ENCODE data around the gene ARHGAP20.

The ARHGAP20 gene

DNA sequence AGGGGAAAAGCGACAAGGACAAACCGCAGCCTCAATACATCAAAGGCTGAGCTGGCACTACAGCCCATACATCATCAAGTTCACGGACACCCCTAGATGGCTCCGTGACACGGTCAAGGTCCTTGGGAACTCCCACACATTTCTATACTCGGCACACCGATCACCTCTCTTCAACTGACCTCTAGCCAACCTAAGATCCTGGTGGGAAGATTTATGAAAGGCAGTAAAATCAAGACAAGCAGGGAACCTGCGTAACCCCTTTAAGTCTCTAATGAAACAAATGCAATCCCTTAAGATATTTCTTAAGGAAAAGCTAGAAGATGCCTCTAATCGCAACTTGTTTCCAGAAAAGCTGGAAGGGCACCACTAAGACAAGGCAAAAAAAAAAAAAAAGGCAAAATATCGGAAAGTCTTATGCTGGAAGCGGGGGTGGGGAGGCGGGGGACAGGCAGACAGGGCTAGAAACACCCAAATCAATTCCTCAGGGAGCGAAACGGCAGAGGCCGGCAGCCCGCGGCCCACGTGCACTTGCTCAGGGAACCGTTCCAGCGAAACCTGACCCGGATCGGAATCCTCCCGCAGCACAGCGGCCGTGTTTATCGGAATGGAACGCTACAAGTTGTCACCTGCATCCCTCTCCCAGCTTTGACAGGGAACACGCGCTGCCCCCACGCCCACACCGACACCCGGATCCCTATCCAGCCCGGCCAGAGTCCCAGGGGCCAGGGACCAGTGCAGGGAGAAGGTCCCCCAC is 1.4 kb downstream of the ARHGAP20 start:
- in situ Hi-C loops (cut with HindIII; ENCODE audit: low pct_unique_long_range_greater_than_20kb, low sequenced_read_pairs) = no loop called here
- DNase-seq (ENCODE audit: low read depth in 1 of 2, low spot score in 1 of 2) = peak in 1 of 2 experiments; percentile 16

DNA sequence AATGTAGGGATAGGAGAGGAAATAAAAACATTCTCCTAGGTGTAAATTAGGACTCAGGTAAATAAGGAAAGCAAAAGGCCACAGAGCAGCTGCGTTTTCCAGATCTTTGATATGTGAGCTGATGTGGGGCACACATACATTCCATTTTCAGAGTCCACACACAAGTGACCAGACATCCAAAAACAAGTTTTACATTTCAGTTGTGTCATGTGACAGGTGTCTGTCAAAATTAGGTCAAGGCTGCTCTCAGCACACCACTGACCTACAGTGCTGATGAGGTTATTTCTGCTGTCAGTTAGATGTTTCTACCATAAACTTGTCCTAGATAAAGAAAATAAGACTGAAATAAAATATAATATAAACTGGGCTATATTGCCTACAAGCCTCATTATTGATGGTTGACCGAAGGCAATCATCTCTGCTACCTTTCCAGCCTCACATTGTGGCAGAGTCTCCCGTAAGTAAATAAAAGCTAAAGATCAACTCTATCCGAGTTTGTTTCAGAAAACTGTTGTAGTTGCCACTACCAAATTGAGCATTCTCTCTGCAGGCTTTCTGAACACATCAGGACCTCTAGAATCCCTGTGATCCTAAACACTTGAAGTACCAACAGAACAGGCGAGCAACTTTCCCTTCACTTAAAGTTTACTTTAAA is 7.9 kb downstream of the ARHGAP20 start:
- no peak for DNase-seq (ENCODE audit: low read depth in 1 of 2, low spot score in 1 of 2)
- no peak for TF ChIP-seq JUND (IDR thresholded peaks at IDR 0.05; ENCODE audit: low read depth)
- in situ Hi-C loops (cut with HindIII; ENCODE audit: low pct_unique_long_range_greater_than_20kb, low sequenced_read_pairs) = no loop called here

More for the DNA sequence above, 1.4 kb downstream of the ARHGAP20 start:
- no peak for TF ChIP-seq JUND (IDR thresholded peaks at IDR 0.05; ENCODE audit: low read depth)

DNA sequence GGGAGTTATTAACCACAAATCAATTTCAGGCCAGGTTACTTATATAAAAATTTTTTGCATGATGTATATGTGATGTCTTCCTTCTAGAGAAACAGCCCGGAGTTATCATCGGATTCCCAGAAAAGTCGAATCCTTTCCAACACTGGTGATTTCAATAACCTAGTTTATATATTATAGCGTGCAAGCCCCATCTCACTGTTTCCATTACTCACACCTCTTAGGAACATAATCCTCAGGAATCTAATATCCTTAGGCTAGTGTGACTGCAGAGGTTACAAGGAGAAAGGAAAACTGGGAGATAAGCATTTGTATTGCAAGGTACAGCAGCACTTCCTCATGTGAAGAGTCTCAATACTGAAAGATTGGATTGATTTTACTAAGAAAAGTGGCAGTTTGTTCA is 20.3 kb downstream of the ARHGAP20 start:
- no peak for DNase-seq (ENCODE audit: low read depth in 1 of 2, low spot score in 1 of 2)
- in situ Hi-C loops (cut with HindIII; ENCODE audit: low pct_unique_long_range_greater_than_20kb, low sequenced_read_pairs) = no loop called here
- no peak for TF ChIP-seq JUND (IDR thresholded peaks at IDR 0.05; ENCODE audit: low read depth)

DNA sequence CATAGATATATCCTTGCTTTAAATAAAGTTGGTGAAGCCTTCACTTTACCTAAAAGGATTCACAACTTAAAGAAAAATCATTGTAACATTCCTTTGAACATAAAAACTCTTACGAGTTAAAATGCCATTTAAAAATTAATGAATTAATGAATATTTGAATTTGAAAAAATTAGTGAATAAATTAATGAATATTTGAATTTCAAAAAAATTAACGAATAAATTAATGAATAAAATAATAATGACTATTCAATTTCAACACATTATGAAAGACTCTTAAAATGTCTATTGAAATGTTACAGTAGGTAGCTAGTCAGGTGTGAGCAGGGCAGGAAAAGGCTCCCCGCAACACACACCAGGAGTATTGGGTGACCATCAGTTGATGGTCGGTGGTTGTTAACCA is 22.9 kb downstream of the ARHGAP20 start:
- TF ChIP-seq JUND (IDR thresholded peaks at IDR 0.05; ENCODE audit: low read depth) = no peak
- in situ Hi-C loops (cut with HindIII; ENCODE audit: low pct_unique_long_range_greater_than_20kb, low sequenced_read_pairs) = no loop called here
- no peak for DNase-seq (ENCODE audit: low read depth in 1 of 2, low spot score in 1 of 2)

DNA sequence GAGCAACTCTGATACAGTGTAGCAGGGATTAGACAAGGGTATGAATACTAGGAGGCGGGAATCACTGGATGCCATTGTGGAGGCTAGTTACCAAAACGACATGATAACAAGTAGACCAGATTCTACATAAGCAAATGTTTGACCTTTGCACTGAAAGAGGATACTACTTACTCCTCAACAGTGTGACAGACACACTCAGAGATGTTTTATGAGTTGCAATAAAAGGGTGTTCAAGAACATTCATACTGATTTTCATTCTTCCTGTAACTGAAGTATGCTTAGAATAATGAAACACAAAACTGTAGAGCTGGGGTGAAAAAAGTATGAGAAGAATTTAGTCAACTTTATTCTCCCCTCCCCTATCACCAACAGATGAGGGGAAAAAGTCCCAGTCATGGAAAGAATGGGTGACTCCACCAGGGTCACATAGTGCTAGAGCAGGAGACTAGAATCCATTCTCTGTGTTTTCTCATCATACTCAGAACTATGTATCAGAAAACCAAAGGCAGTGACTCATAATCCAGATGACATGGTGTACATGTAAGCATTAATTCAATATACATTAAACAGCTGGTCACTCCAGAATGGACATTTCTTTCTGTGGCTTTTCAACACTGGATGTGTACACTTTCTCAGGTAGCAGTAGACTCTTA is 32.8 kb downstream of the ARHGAP20 start:
- TF ChIP-seq JUND (IDR thresholded peaks at IDR 0.05; ENCODE audit: low read depth) = no peak
- in situ Hi-C loops (cut with HindIII; ENCODE audit: low pct_unique_long_range_greater_than_20kb, low sequenced_read_pairs) = no loop called here
- DNase-seq (ENCODE audit: low read depth in 1 of 2, low spot score in 1 of 2) = no peak

DNA sequence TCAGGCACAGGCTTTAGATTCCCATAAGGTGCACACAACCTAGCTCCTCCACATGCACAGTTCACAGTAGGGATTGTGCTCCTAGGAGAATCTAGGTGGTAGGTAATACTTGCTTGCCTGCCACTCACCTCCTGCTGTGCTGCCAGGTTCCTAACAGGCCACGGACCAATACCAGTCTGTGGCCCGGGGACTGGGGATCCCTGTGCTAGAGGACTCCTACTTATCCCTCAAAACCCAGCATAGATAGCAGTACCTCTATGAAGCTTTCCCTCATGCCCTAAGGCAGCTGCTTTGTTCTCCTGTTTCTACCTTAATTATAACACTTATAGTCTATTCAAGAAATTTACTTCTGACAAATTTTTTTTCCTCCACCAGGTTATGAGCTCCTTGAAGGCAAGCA is 36.7 kb downstream of the ARHGAP20 start:
- in situ Hi-C loops (cut with HindIII; ENCODE audit: low pct_unique_long_range_greater_than_20kb, low sequenced_read_pairs) = no loop called here
- DNase-seq (ENCODE audit: low read depth in 1 of 2, low spot score in 1 of 2) = no peak
- TF ChIP-seq JUND (IDR thresholded peaks at IDR 0.05; ENCODE audit: low read depth) = no peak

DNA sequence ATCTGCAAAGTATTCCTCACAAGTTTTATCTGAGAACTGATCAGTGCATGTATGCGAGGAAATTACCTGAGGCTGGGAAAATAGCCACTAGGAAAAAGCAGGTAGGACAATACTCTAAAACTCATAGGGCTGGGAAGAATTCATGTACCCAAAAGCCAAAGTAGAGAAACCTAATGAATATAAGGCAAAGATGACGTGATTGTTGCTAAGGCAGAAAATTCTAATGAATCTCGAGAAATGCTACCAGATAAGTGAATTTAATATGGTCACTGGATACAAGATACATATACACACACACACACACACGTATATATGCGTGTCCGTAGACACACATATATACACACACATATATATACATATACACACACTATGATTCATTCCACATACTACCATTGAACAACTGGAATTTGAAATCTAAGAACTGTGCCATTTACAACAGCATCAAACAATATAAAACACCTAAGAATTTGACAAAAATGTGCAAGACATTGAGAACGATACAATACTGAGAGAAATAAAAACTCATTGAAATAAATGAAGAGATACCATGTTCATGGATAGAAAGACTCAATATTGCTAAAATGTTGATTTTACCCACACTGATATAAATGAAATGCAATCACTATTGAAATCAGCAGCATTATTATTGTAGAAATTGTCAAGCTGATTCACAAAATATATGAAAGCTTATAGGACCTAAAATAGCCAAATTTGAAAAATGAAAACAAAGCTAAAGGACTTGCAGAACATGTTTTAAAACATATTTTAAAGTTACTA is 46.4 kb downstream of the ARHGAP20 start:
- no peak for DNase-seq (ENCODE audit: low read depth in 1 of 2, low spot score in 1 of 2)
- no peak for TF ChIP-seq JUND (IDR thresholded peaks at IDR 0.05; ENCODE audit: low read depth)
- in situ Hi-C loops (cut with HindIII; ENCODE audit: low pct_unique_long_range_greater_than_20kb, low sequenced_read_pairs) = no loop called here

DNA sequence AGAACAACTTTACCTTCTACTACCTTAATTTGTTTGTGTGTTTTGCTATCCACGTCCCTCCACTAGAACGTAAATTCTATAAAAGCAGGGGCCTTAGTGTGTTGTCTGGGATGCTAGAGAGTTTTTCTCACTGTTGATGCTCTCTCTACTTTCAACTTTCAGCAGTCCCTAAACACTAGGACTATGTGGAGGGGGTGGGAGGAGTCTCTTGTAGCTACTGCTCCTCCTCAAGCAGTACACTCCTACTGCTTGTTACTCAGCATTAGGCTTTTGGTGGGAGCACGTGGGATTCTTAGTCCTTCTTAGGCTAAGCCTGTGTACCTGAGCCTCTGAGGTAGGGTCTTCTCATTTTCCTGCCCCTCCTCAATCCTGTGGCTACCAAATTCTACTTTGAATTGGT is 56.3 kb downstream of the ARHGAP20 start:
- TF ChIP-seq JUND (IDR thresholded peaks at IDR 0.05; ENCODE audit: low read depth) = no peak
- DNase-seq (ENCODE audit: low read depth in 1 of 2, low spot score in 1 of 2) = no peak
- in situ Hi-C loops (cut with HindIII; ENCODE audit: low pct_unique_long_range_greater_than_20kb, low sequenced_read_pairs) = no loop called here

DNA sequence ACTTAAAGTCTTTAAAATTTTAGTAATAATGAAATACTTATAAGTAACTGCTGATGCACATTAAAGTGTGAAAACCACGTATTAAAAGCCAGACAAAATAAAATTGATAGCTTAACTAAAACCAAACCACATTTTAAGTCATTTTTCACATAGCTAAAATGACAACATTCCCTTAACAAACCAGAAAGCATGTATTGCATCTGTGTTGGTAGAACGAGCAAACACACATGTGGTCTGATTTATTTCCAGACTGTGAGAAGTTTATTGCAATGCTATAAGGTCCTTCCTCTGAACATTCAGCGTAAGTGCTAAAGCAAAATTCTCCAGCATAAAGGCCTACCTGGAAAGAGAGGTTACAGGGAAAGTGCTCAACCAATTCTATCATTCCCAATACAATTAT is 57.8 kb downstream of the ARHGAP20 start:
- in situ Hi-C loops (cut with HindIII; ENCODE audit: low pct_unique_long_range_greater_than_20kb, low sequenced_read_pairs) = no loop called here
- no peak for DNase-seq (ENCODE audit: low read depth in 1 of 2, low spot score in 1 of 2)
- no peak for TF ChIP-seq JUND (IDR thresholded peaks at IDR 0.05; ENCODE audit: low read depth)

DNA sequence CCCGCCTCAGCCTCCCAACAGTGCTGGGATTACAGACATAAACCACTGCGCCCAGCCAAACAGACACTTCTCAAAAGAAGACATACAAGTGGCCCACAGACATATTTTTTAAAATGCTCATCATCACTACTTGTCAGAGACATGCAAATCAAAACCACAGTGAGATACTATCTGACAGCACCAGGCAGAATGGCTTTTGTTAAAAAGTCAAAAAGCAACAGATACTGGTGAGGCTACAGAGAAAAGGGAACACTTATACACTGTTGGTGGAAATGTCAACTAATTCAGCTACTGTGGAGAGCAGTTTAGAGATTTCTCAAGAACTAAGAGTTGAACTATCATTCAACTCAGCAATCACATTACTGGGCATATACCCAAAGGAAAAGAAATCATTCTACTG is 67.0 kb downstream of the ARHGAP20 start:
- DNase-seq (ENCODE audit: low read depth in 1 of 2, low spot score in 1 of 2) = no peak
- in situ Hi-C loops (cut with HindIII; ENCODE audit: low pct_unique_long_range_greater_than_20kb, low sequenced_read_pairs) = no loop called here
- TF ChIP-seq JUND (IDR thresholded peaks at IDR 0.05; ENCODE audit: low read depth) = no peak

DNA sequence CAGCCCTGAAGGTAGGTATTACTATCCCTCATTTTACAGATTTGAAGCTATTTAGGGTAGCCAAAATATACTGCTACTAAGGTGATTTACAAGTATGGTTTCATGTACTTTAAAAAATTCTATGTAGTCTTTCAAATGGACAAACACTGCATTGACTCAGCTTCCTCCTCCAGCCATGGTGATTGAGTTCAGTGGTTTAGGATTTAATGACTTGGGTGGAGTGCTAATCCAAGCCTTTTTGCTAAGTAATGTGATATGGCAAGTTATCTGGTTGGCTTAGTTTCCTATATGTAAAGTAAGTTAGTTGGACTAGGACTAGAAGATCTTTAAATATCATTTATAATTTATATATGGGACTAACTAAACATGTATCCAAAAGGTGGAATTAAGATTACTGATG is 77.9 kb downstream of the ARHGAP20 start:
- DNase-seq (ENCODE audit: low read depth in 1 of 2, low spot score in 1 of 2) = no peak
- in situ Hi-C loops (cut with HindIII; ENCODE audit: low pct_unique_long_range_greater_than_20kb, low sequenced_read_pairs) = no loop called here
- no peak for TF ChIP-seq JUND (IDR thresholded peaks at IDR 0.05; ENCODE audit: low read depth)

DNA sequence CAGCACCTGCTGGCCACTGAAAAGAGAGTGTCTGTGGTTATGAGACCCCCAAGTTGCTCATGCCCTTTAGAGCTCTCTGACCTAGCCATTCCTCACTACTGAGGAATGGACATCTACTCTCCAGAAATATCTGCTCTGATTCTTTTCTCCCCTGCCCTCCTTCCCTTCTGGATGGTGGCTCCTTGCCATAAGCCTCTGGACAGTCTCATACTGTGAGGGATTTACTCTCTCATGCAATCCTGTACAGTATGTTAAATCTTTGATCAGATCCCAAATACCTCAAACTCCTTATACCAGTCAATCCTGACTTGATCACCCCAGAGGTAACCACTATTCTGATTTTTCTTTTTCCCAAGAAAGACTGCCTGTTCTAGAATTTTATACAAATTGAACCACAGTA is 80.7 kb downstream of the ARHGAP20 start:
- no peak for TF ChIP-seq JUND (IDR thresholded peaks at IDR 0.05; ENCODE audit: low read depth)
- DNase-seq (ENCODE audit: low read depth in 1 of 2, low spot score in 1 of 2) = no peak
- in situ Hi-C loops (cut with HindIII; ENCODE audit: low pct_unique_long_range_greater_than_20kb, low sequenced_read_pairs) = no loop called here

All from T47D (cell line).